SK-N-SH (cell line): ENCODE measurements around the gene CTSA. TPM values are rescaled to one million over a fixed set of nuclear protein-coding genes. Genes with fewer than 3 reads are reported as not detected.

ENCODE experiments used
- CTCF ChIA-PET: fragments of 300-600, 350-600 bp; formaldehyde crosslinking; extraction: SDS; loops from one replicate; lab custom pipeline; 2021; lab: Yijun Ruan, JAX
- POLR2A ChIA-PET: fragments of 350-600 bp; sonication (Branson Sonifier 250); formaldehyde crosslinking; extraction: SDS; loops from one replicate; lab custom pipeline; 2020; ENCODE audit warnings: antibody characterized with exemption, inconsistent platforms; lab: Yijun Ruan, JAX
- DNase-seq: peaks from one replicate; pipeline ENCODE4 v3.0.0; 2012
- H2AFZ ChIP-seq: fragments of 200-600 bp; sonication (generic); 2 replicates; pipeline ENCODE4 v1.8.1; 2016; ENCODE audit warnings: antibody characterized with exemption, mild to moderate bottlenecking, low read depth
- H3F3A ChIP-seq: fragments of 200-600 bp; sonication (generic); replicated peaks from 2 replicates; pipeline ENCODE3; 2016; ENCODE audit warnings: antibody characterized with exemption, mild to moderate bottlenecking; ENCODE audit not compliant: insufficient read depth
- H3K27ac ChIP-seq, 2 experiments: fragments of 200-500 bp in 1 of 2; fragments of 200-600 bp in 1 of 2; sonication (Bioruptor generic) in 1 of 2; sonication (generic), shearing (Covaris generic) in 1 of 2; 2 replicates each; pipeline versions ENCODE4 v1.5.1 to v1.6.1; 2014 to 2016; ENCODE audit warnings: low read depth in 2 of 2, inconsistent platforms in 1 of 2, low read length in 1 of 2, mild to moderate bottlenecking in 1 of 2, mixed read lengths in 1 of 2
- H3K27me3 ChIP-seq: fragments of 200-600 bp; sonication (generic), shearing (Covaris generic); 2 replicates; pipeline ENCODE4 v1.6.1; 2016; ENCODE audit warnings: mixed run types; ENCODE audit not compliant: insufficient read depth
- H3K36me3 ChIP-seq, 2 experiments: fragments of 200-500 bp in 1 of 2; fragments of 200-600 bp in 1 of 2; sonication (Bioruptor generic) in 1 of 2; sonication (generic) in 1 of 2; replicated peaks in 1 of 2; 2 replicates each; pipeline versions ENCODE3 to v1.5.1; 2014 to 2016; ENCODE audit warnings: low read length in 1 of 2, mild to moderate bottlenecking in 1 of 2; ENCODE audit not compliant: insufficient read depth in 2 of 2, control insufficient read depth in 1 of 2
- H3K4me1 ChIP-seq, 2 experiments: fragments of 200-500 bp in 1 of 2; fragments of 200-600 bp in 1 of 2; sonication (Bioruptor generic) in 1 of 2; sonication (generic), shearing (Covaris generic) in 1 of 2; 2 replicates each; pipeline versions ENCODE4 v1.5.1 to v1.6.1; 2014 to 2016; ENCODE audit warnings: low read depth in 1 of 2, low read length in 1 of 2, mixed run types in 1 of 2; ENCODE audit not compliant: insufficient read depth in 2 of 2, control insufficient read depth in 1 of 2
- H3K4me2 ChIP-seq: fragments of 200-600 bp; sonication (generic), shearing (Covaris generic); 2 replicates; pipeline ENCODE4 v1.6.1; 2017; ENCODE audit warnings: mixed run types
- H3K4me3 ChIP-seq, 2 experiments: fragments of 200-500 bp in 1 of 2; fragments of 200-600 bp in 1 of 2; sonication (Bioruptor generic) in 1 of 2; sonication (generic), shearing (Covaris generic) in 1 of 2; 2 replicates each; pipeline versions ENCODE4 v1.5.1 to v1.8.1; 2014 to 2016; ENCODE audit warnings: low read depth in 2 of 2, inconsistent platforms in 1 of 2, low read length in 1 of 2, mild to moderate bottlenecking in 1 of 2, mixed read lengths in 1 of 2, moderate library complexity in 1 of 2
- H3K79me2 ChIP-seq: fragments of 200-600 bp; sonication (generic); 2 replicates; pipeline ENCODE4 v1.8.1; 2017; ENCODE audit warnings: mild to moderate bottlenecking; ENCODE audit not compliant: insufficient read depth
- H3K9ac ChIP-seq: fragments of 200-600 bp; sonication (generic); 2 replicates; pipeline ENCODE4 v1.6.1; 2017; ENCODE audit warnings: mixed run types
- H3K9me2 ChIP-seq: fragments of 200-600 bp; sonication (generic); 2 replicates; pipeline ENCODE4 v1.6.1; 2017; ENCODE audit warnings: mixed run types
- H3K9me3 ChIP-seq: fragments of 200-600 bp; sonication (generic); 2 replicates; pipeline ENCODE4 v1.6.1; 2017; ENCODE audit warnings: mixed run types, mild to moderate bottlenecking, moderate library complexity
- H4K20me1 ChIP-seq: fragments of 200-600 bp; sonication (generic); 2 replicates; pipeline ENCODE4 v1.6.1; 2017; ENCODE audit warnings: mild to moderate bottlenecking, mixed run types; ENCODE audit not compliant: insufficient read depth
- ELF1 ChIP-seq: IDR thresholded peaks from 2 replicates; pipeline ENCODE4 v1.4.0; 2012
- EZH2phosphoT487 ChIP-seq: fragments of 200-600 bp; sonication (generic); IDR thresholded peaks from 2 replicates; pipeline ENCODE4 v1.6.1; 2017; ENCODE audit warnings: low read depth, mixed run types, mild to moderate bottlenecking, antibody characterized with exemption, moderate library complexity, borderline replicate concordance
- FOXJ3 ChIP-seq: sonication (generic); formaldehyde crosslinking; IDR thresholded peaks from 2 replicates; pipeline ENCODE4 v1.5.1; 2020; ENCODE audit warnings: mild to moderate bottlenecking, missing genetic modification reagents
- GATA2 ChIP-seq: sonication (generic); formaldehyde crosslinking; IDR thresholded peaks from 2 replicates; pipeline ENCODE4 v1.5.0; 2020; ENCODE audit warnings: mild to moderate bottlenecking, missing genetic modification reagents
- MEF2A ChIP-seq: IDR thresholded peaks from 2 replicates; pipeline ENCODE4 v1.4.0; 2012; ENCODE audit warnings: low read depth, borderline replicate concordance
- NRF1 ChIP-seq: IDR thresholded peaks from 2 replicates; pipeline ENCODE4 v1.6.1; 2012; ENCODE audit warnings: low read depth, mild to moderate bottlenecking, low read length
- RXRA ChIP-seq: IDR thresholded peaks from 2 replicates; pipeline ENCODE4 v1.4.0; 2012; ENCODE audit warnings: low read depth, mild to moderate bottlenecking, borderline replicate concordance
- SIN3A ChIP-seq: IDR thresholded peaks from 2 replicates; pipeline ENCODE4 v1.6.1; 2012; ENCODE audit warnings: low read depth, mild to moderate bottlenecking, low read length, moderate library complexity, borderline replicate concordance
- TCF12 ChIP-seq: IDR thresholded peaks from 2 replicates; pipeline ENCODE4 v1.4.0; 2012
- TEAD4 ChIP-seq: IDR thresholded peaks from 2 replicates; pipeline ENCODE4 v1.4.0; 2012; ENCODE audit warnings: mild to moderate bottlenecking, borderline replicate concordance; ENCODE audit not compliant: insufficient read depth
- YY1 ChIP-seq: IDR thresholded peaks from 2 replicates; pipeline ENCODE4 v1.4.0; 2012; ENCODE audit warnings: low read depth, mild to moderate bottlenecking
- WGBS: methylation state at CpG from one replicate; pipeline ENCODE4 v1.1.6; 2017; ENCODE audit warnings: low lambda C conversion rate; 5-methylcytosine and 5-hydroxymethylcytosine counted together
- polyA plus RNA-seq, 3 experiments: library from polyadenylated mRNA; depleted of rRNA; stranded (reverse); fragments of >200 nt; gene quantifications; 2 replicates each; pipeline ENCODE4 v1.2.3, GENCODE V29; 2012
- TF ChIP-seq, protein P1 (sequence below): fragments of 150-350 bp; IDR thresholded peaks from 2 replicates; pipeline ENCODE4 v1.6.1; 2016; ENCODE audit warnings: mild to moderate bottlenecking, low read depth, low read length
- TF ChIP-seq, protein P2 (sequence below): IDR thresholded peaks from 2 replicates; pipeline ENCODE4 v1.6.1; 2012; ENCODE audit warnings: mild to moderate bottlenecking, low read depth, low read length, moderate library complexity
- TF ChIP-seq, protein P3 (sequence below): fragments of 200-600 bp; sonication (generic); IDR thresholded peaks from 2 replicates; pipeline ENCODE4 v1.6.1; 2017; ENCODE audit warnings: antibody characterized with exemption, mild to moderate bottlenecking, moderate library complexity
- TF ChIP-seq, protein P4 (sequence below): fragments of 150-350 bp; IDR thresholded peaks from 2 replicates; pipeline ENCODE4 v1.6.1; 2017; ENCODE audit warnings: antibody characterized with exemption, low read length, low read depth, borderline replicate concordance

Gene CTSA
- polyA plus RNA-seq, 1 of the 3 experiments (the other 2 are of a cell fraction): 338 TPM

DNA sequence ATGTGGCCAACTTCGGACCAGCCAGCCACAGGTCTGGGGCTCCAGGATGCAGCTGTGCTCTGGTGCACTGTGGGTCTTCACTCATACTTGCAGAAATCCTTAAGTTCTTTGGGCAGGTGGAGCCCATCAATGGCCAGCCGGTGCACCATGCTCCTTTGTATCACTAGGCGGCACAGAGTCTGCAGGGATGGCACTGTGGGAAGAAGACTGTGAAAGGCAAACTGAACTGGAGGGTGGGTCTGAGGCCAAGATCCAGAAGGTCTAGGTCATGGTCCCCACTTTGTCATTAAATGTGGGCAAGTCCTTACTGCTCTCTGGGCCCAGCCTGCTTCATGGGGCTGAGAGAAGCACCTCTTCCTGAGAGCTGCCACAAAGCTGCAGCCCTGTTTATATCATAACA lies 2.5 kb upstream of the CTSA start:
- no peak overlapping the region for H3K4me2 ChIP-seq
- H3K27ac ChIP-seq: no peak overlapping the region
- H3K9me2 ChIP-seq: no peaks in the 10 kb centered on the region
- H3K4me3 ChIP-seq: no peak overlapping the region
- H3K27me3 ChIP-seq: no peaks in the 10 kb centered on the region
- H3F3A ChIP-seq: peaks cover 15% of the 10 kb centered on the region
- POLR2A ChIA-PET: interaction anchor here (0.6 kb wide), 1 partner anchor 82 kb away, joined by 4 read pairs; no protein-coding TSS in a partner anchor
- H3K9ac ChIP-seq: no peak overlapping the region
- H2AFZ ChIP-seq: no peak overlapping the region
- H4K20me1 ChIP-seq: no peaks in the 10 kb centered on the region
- TF ChIP-seq TCF12: no peak
- no peak for TF ChIP-seq RXRA
- no peak for TF ChIP-seq YY1
- TF ChIP-seq, protein P1, sequence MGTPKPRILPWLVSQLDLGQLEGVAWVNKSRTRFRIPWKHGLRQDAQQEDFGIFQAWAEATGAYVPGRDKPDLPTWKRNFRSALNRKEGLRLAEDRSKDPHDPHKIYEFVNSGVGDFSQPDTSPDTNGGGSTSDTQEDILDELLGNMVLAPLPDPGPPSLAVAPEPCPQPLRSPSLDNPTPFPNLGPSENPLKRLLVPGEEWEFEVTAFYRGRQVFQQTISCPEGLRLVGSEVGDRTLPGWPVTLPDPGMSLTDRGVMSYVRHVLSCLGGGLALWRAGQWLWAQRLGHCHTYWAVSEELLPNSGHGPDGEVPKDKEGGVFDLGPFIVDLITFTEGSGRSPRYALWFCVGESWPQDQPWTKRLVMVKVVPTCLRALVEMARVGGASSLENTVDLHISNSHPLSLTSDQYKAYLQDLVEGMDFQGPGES: no peak
- no peak for TF ChIP-seq MEF2A
- TF ChIP-seq, protein P2, sequence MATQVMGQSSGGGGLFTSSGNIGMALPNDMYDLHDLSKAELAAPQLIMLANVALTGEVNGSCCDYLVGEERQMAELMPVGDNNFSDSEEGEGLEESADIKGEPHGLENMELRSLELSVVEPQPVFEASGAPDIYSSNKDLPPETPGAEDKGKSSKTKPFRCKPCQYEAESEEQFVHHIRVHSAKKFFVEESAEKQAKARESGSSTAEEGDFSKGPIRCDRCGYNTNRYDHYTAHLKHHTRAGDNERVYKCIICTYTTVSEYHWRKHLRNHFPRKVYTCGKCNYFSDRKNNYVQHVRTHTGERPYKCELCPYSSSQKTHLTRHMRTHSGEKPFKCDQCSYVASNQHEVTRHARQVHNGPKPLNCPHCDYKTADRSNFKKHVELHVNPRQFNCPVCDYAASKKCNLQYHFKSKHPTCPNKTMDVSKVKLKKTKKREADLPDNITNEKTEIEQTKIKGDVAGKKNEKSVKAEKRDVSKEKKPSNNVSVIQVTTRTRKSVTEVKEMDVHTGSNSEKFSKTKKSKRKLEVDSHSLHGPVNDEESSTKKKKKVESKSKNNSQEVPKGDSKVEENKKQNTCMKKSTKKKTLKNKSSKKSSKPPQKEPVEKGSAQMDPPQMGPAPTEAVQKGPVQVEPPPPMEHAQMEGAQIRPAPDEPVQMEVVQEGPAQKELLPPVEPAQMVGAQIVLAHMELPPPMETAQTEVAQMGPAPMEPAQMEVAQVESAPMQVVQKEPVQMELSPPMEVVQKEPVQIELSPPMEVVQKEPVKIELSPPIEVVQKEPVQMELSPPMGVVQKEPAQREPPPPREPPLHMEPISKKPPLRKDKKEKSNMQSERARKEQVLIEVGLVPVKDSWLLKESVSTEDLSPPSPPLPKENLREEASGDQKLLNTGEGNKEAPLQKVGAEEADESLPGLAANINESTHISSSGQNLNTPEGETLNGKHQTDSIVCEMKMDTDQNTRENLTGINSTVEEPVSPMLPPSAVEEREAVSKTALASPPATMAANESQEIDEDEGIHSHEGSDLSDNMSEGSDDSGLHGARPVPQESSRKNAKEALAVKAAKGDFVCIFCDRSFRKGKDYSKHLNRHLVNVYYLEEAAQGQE: no peak
- TF ChIP-seq, protein P3, sequence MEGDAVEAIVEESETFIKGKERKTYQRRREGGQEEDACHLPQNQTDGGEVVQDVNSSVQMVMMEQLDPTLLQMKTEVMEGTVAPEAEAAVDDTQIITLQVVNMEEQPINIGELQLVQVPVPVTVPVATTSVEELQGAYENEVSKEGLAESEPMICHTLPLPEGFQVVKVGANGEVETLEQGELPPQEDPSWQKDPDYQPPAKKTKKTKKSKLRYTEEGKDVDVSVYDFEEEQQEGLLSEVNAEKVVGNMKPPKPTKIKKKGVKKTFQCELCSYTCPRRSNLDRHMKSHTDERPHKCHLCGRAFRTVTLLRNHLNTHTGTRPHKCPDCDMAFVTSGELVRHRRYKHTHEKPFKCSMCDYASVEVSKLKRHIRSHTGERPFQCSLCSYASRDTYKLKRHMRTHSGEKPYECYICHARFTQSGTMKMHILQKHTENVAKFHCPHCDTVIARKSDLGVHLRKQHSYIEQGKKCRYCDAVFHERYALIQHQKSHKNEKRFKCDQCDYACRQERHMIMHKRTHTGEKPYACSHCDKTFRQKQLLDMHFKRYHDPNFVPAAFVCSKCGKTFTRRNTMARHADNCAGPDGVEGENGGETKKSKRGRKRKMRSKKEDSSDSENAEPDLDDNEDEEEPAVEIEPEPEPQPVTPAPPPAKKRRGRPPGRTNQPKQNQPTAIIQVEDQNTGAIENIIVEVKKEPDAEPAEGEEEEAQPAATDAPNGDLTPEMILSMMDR: no peak
- no peak for TF ChIP-seq NRF1
- no peak for TF ChIP-seq ELF1
- TF ChIP-seq EZH2phosphoT487: no peak
- TF ChIP-seq TEAD4: no peak
- TF ChIP-seq GATA2: no peak
- TF ChIP-seq, protein P4, sequence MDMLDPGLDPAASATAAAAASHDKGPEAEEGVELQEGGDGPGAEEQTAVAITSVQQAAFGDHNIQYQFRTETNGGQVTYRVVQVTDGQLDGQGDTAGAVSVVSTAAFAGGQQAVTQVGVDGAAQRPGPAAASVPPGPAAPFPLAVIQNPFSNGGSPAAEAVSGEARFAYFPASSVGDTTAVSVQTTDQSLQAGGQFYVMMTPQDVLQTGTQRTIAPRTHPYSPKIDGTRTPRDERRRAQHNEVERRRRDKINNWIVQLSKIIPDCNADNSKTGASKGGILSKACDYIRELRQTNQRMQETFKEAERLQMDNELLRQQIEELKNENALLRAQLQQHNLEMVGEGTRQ: no peak
- no peak for TF ChIP-seq FOXJ3
- TF ChIP-seq SIN3A: no peak
- WGBS: 95% methylated on average over 3 of the region's 3 CpGs
- H3K9me3 ChIP-seq: no peaks in the 10 kb centered on the region
- peaks cover 9 to 10% of the 10 kb centered on the region in 2 experiments; a peak in 3 of 4 replicates for H3K4me1 ChIP-seq
- DNase-seq: no peak
- H3K79me2 ChIP-seq: peaks cover 19% of the 10 kb centered on the region; the same call in 1 of the 2 replicates
- CTCF ChIA-PET: interaction anchor here (0.9 to 4.5 kb wide), 7 partner anchors 16 to 74 kb away, joined by 3 to 41 read pairs (median 7); partner anchors contain the start of gene PCIF1
- H3K36me3 ChIP-seq: peaks cover 0 to 9% of the 10 kb centered on the region in 2 experiments
